GM21576 (cell line): Measurements from ENCODE around the gene NEDD4L.
"Not testable (repeated sequence)": the region's sequence is repeated elsewhere in the genome, so short reads cannot be mapped to it uniquely, and the experiment has no call there.

ENCODE experiments used
- ATAC-seq: cut with Tn5 transposase; IDR thresholded peaks from one replicate; pipeline ENCODE4 v1.9.1; 2021; ENCODE audit warnings: mild to moderate bottlenecking, moderate library complexity; ENCODE audit not compliant: unreplicated experiment

NEDD4L gene

DNA sequence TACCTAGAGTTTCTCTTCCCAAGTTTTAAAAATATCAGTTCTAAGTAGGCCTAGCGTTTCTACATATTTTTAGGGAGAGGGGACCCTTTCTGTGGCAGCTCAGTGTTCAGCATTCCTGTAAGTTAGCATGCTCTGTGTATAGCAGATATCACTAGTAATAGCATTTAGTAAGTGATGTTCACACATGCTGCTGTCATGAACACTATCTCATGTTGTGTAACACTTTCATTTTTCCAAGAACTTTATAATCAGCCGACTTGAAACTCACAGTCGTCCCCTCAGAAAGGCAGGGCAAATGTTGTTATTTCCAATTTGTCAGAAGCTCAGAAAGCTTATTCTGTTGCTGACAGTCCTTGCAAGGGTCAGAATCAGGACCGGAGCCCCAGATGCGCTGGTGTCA is 317.2 kb downstream of the NEDD4L start:
- ATAC-seq, result no peak

DNA sequence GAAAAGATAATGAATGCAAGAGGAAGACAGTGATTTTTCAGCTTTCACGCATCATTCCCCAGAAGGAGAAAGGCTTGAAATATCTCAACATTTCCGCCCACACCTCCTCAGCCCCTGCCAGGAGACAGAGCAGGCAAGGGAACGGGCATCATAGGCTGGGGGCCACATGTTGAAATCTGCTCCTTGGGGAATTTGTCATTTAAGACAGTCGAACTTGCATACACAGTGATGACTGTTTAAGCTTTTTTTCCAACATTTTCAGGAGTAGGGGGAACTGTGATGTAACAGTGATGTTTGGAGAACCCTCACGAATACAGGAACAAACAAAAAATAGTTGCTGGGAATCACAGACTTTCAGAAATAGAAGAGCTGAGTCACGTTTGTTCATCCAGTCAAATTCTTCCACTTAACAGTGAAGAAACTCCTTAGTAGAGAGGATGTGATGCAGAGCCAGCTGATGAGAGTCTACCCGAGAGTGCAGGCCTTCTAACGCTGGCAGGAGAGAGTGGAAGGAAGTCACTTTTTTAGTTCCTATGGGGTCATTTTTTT is 318.1 kb downstream of the NEDD4L start:
- no peak for ATAC-seq

DNA sequence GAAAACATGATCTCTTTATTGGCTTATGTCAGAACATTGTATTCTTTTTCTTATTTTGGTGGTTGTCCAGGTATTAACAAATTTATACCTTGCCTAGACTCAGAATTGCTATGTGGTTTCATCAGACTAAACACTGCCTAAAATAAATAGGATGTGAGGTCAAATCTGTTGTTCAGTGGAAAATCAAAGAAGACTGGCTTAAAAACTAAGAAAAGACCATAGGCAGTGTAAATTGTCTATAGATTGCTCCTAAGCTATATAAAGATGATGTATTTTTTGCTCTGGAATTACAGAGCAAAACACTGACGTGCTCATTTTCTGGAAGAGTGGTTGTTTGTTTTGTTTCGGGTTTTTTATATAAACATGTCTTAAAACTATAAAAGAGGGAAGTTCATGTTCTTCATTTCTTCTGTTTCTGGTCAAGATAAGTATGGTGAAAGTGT is 318.8 kb downstream of the NEDD4L start:
- no peak for ATAC-seq

DNA sequence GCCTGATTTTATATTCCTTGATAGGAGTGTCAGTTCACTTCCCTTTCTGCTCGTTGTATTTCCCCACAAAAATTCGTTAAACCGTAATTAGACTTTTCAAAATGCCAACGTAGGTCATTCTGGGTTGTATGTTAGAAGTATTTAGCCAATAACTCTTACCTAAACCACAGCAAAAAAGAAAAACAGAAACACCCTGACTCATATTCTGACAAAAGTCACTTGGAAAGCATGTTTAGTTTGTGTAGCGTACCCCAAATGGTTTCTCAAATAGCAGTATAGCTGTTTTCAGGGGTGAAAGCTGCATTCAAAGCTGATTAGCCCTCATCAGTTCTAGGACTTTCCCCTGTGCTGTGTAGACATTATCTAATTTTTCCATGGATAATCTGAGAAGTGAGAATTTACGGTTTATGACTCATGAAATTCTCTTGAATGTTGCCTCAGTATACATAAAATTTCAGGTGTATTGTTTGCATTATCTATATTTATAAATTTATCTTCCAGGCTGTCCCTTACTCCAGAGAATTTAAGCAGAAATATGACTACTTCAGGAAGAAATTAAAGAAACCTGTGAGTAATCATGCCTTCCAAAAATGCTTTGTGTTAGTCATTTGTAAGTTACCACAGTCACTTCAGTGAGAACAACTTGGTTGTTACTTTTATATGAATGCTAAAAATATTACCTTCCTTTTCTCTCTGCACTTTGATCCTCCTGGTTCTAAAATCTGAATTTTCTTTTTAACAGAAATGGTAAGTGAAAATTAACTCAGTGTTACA is 319.9 kb downstream of the NEDD4L start:
- ATAC-seq, result no peak

DNA sequence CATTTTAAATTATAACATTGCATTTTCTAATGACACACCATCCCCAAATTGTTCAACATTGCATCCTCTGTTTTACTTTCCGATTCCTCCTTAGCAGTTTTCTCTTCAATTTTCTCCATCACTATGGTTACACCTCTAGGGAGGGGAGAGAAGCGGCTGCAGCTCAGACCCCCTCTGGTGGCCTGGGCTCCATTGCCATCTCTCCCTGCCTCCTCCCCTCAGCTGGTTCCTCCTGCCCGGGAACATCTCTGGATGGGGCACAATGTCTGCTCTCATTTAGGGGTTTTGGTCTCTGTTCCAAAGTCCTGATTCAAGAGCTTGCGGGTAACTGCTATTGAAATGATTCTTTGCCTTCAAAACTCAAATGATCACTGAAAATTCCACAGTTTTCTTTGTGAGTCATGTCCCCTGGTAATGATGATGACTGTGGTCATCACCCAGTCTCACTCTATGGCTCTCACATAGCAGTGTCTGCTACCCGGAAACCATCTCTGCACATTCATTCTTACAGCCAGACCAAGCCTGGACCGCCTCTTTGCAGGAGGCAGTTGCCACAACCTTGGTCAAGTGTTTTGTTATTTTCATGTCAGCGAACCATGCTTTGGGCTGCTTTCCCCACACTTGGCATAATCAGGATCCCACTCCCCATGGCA is 321.0 kb downstream of the NEDD4L start:
- no peak for ATAC-seq

DNA sequence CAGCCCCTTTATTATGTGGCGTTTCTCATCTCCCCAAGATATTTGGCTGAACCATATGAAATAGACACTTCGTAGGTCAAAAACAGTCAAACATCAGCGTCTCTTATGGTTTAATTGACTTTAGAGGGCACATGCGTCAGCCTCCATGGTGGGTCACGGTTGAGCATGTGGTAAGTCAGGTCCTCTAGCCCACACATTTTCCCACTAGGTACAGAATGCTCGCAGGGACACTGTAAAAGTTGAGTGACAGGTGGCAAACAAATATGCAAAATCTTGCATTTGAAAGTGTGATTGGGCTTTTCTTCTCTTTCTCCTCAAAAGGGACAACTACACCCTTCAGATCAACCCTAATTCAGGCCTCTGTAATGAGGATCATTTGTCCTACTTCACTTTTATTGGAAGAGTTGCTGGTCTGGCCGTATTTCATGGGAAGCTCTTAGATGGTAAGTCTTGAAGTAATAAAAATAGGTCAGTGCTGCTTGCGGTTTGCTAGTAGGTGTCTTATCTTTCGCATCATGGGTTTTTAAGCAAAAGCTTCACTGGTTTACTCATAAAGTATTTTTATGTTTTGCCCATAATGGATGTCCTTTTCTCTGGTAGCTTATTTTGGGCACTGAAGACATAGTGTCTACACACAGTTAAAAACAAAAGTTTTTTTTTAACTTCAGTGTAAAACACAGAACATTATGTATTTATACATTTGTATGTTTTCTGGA is 323.6 kb downstream of the NEDD4L start:
- ATAC-seq, result no peak

DNA sequence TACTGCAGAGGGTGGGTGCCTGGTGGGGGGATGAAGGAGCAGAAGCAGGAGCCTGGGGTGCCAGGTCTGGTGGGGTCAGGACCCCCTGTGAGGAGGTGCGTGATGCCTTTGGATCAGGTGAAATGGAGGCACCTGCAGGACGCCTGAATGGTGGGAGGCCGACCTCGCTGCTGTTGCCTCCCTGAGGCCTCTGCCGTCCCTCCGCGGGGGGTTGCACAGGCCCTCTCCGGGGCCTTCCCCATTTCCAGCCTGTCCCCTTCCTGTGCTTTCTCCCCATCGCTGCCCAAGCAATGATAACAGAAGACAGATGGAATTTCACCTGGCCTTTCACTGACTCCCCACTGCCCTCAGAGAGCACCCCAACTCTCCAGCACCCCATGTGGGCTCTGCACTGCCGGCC is 325.6 kb downstream of the NEDD4L start:
- no peak for ATAC-seq

DNA sequence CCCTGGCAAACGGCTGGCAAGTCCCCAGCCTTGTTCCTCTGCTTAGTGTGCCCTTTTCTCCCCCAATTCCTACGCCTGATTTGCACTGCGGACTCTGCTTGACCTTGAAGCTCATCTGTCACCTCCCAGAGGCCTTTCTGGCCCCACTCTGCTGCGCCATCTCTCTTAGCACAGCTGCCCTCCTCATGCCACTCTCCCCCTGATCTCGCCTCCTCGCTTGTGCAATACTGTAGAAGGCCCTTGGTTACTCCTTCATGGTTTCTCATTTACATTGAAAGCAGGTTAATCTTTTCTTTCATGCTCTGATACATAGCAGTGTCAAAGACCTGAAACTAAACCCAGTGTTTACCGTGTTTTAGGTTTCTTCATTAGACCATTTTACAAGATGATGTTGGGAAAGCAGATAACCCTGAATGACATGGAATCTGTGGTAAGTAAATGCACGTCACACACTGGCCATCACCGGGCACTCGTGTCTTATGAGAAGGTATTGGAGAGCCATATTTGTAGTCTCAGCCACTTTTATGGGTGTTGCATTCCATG is 326.1 kb downstream of the NEDD4L start:
- no peak for ATAC-seq

DNA sequence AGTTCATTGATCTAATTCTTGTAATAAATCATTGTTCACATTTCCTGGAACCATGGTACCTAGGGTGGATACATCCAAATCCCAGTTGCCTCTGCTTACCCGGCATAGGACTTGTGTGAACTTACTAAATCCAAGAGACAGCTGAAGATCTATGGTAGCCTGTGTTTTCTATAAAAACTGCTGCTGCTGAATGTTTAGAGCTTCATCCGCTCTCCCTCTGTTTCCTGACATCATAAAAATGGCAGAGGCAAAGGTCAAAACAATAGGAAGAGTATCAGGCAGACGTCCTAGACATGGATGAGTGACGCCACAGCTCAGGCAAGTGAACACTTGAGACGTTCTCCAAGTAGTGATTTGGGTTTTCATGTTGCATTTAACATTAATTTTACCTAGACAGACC is 326.6 kb downstream of the NEDD4L start:
- no peak for ATAC-seq

DNA sequence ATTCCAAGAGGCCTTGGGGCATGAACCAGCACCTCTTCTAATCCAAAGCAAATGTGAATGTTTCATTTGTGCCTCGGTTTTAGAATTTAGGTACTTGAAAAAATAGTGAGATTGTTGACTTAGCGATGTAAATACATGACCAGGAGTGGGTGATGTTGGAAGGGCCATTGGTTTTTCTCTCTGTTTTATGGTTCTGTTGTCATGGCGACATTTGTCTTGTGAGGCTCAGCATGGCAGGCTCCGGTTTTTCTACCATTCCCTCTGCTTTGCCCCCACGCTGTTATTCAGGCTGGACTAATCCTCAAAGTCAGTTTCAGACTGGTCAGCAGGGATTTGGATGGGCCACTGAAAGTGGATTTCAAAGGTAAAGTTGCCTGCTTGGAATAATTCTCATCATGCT is 329.5 kb downstream of the NEDD4L start:
- ATAC-seq, result no peak

DNA sequence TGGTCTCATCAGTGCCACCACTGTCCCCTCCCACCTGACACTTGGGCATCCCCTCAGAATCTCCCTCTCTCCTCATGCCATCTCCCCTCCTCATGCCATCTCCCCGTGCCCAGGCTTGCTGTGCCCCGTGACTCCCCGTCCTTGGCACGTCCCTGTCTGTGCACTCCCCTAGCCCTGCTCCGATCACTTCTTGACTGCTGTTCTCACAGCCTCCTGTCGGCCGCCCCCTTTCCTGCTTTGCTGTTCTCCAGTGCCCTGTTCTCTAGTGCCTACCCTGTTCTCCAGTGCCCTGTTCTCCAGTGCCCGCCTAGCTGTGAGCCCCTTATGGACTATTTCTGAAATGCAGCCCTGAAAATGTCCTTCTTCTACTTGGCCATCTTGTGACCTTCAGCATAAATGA is 331.0 kb downstream of the NEDD4L start:
- no peak for ATAC-seq

DNA sequence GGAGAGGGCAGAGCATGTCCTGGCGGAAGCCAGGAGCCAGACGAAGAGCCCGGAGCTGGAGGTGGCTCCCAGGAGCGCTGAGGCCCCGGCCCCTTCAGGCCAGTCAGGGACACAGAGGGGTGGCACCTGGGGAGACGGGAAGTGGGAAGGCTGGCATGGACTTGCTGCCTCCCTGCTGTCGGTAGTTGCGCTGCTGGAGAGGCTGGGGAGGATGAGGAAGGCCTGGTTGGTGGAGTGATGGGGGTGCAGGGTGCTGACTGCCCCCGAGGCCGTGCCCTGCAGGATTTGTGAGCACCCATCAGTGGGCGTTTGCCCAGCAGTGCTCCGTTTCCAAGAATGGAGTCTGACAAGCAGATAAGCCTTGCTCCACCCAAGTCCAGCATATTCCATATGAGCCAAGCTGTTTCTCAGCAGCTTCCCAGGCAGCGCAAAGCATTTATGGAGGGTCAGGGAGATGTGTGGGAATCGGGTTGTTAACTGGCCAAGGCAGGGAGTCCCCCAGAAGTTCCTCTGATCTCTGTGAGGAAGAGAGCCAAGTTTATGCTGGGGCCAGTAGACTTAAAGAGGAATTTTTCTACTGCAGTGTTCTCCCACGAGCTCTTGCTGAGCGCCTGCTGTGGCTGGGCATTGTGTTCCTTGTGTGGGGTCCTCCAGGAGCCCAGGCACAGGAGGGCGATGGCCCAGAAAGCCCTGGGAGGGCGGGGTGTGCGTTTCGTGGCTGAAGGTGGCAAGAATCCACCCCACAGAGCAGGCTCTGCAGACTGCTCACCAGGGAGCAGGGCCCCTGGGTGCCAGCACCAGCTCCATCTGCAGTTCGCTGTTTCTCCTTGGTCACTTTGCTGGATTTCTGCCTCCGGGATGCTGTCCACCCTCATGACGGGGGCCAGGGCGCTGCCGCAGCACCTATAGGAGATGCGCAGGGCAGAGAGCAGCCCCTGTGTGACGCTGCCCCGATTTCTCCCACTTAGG is 334.7 kb downstream of the NEDD4L start:
- ATAC-seq, result no peak

DNA sequence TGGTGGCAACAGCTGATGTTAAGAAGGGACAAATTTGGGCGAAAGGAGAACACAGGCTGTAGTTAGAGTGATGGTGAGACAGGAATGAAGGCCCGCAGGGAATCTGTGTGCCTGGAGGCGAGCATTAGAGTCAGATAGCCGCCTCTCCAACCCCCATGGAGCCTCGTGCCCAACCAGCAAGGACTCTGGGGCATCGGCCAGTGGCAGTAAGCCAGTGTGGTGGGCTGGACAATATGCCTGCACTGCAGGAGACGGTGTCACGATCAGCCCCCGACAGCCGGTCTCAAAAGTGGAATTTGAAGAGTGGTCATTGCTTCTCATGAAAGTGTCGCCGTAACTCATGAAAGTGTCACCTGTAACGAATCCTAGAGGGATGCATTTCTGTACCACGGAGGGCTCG is 335.4 kb downstream of the NEDD4L start:
- ATAC-seq, result no peak

DNA sequence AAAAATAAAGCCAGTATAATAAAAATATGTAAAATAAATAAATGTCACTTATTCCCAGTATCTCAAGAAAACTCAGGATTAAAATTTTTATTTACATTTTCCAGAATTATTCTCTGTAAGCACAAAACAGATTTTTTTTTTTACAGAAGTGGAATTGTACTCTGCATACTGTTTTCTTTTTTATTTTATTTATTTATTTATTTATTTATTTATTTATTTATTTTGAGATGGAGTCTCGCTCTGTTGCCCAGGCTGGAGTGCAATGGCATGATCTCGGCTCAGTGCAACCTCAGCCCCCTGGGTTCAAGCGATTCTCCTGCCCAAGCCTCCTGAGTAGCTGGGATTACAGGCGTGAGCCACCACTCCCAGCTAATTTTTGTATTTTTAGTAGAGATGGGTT is 336.1 kb downstream of the NEDD4L start:
- not testable (repeated sequence) for ATAC-seq

DNA sequence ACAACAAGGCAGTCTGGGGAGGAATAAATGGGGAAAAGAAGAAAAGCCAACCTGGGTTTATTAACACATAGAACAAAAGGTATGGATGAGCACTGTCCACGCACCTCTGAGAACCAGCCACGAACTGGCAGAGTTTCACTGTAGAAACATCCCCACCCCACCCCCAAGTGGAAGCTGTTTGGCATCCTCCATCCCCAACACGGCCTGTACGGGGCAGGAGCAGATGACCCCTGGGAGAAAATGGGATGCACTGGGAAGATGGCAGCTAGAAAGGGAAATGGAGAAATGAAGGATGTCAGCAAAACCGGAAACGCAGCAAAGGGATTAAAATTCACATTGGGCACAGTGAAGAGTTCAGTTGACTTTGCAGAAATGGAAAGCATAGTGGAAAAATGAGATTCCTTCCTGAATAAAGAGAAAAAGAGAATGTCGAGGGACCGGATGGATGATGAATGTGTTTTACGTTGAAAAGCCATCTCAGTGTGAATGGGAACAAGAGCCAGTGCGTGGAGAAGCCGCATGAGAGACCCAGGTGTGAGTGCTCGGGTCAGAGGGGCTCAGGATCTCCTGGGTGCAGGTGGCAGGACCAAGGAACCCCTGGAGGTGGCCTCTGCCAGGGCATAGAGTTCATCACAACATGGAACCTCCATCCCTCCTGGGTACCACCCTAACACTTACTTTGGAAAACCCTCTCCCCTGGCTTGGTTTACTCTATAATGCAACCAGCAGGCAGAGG is 337.8 kb downstream of the NEDD4L start:
- ATAC-seq, result no peak

DNA sequence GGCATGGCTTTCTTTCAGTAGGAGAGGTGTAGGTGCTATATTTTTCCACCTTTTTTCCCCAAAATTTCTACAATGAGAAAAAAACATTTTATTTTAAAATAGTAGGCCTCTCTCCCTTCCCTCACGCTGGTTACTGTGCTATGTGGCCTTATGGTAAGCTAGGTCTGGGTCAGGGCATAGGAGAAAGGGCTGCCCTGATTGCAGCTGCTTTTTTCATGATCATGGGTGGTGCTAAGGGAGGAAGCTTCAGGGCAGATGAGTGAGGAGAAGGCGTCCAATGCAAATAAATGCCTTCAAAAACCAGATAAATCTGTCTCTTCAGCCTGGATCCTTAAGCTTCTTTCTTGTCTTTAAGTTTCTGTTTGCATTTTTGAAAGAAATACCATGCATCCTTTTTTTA is 338.4 kb downstream of the NEDD4L start:
- ATAC-seq, result no peak

DNA sequence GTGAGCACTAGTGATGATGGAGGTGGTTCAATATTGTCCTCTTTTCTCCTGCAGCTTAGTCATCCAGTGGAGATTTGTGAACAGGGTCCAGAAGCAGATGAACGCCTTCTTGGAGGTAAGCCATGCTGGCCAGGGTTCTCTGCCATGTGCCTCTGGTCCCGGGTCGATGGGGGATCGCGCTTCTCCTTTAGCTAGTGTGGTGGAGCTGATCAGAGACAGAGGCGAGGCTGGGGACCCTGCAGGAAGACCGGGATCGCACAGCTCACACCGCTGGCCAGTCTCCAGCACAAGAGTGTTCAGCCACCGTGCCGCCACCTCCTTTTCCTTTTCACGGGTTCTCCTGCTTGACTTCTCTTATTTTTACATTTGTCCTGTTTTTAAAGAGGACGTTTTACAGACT is 341.4 kb downstream of the NEDD4L start:
- ATAC-seq, result no peak

DNA sequence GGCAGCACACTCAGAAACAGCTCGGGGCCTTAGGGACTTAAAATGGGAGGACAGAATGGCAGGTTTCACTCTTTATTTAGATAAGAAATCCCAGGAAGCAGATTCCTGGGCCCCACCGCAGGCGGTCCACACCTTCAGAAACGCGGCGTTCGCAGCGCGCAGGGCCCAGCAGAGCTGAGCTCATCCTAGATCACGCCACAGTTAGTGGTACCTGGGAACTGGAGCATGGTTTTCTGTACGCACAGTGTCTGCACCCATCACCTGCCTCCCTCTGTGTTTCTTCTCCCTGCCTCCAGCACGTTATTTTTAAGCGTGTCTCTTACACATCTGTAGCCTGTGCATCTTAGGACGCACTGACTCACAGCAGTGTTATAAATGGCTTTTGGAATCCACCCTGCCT is 342.8 kb downstream of the NEDD4L start:
- ATAC-seq, result no peak

DNA sequence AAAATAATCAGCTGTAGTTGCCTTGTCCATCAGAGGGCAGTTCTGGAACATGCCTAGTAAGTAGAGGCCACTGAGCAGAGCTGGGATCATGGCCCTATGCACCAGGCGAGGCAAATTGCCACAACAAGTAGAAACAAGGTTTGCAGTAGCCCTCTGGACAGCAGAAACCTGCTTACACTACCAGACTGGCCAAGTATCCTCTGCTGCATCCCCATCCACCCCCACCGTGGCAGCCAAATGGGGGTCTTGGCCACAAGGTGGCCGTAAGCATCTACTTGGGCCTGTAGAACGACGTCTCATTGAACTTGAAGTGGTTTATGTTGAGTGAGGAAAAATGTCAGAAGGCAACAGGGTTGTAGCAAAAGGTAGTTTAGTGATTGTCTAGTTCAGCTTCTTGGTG is 343.7 kb downstream of the NEDD4L start:
- ATAC-seq, result no peak

DNA sequence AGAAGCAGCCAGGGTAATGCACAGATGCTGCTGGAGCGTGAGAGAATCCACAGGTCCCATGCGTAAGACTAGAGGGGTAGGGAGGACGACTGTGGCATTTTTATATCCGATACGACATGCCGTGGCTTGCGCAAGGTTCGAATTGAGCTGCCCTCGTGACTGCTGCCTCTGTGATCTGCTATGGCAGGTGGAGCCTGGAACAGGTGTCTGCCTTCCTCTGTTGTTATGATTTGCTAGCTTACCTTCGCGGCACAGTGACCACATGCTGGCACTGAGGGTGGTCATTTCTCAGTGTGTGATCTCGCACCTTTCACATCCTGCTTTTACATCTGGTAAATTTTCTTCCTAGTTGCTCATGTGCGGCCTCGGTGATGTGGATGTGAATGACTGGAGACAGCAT is 344.7 kb downstream of the NEDD4L start:
- ATAC-seq, result no peak
